ENCODE data around the gene ZNF491.

ZNF491 gene

DNA sequence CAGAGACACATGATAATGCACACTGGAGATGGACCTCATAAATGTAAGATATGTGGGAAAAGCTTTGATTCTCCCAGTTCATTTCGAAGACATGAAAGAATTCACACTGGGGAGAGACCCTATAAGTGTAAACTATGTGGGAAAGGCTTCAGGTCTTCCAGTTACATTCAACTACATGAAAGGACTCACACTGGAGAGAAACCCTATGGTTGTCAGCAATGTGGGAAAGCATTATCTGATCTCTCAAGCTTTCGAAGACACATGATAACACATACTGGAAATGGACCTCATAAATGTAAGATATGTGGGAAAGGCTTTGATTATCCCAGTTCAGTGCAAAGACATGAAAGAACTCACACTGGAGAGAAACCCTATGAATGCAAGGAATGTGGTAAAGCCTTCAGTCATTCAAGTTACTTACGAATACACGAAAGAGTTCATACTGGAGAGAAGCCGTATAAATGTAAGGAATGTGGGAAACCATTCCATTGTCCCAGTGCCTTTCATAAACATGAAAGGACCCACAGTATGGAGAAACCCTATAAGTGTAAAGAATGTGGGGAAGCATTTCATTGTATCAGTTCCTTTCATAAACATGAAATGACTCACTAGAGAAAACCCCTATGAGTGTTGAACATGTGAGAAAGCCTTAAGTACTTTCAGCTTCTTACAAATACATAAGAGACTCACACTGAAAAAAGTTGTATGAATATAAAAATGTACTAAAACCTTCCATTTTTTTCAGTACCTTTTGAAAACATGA lies 16.8 kb upstream of the ZNF491 start:
- Histone ChIP-seq H3K79me2 (ENCODE audit: insufficient read depth, low read length) (no peaks in the 10 kb centered on the region), H2AFZ (ENCODE audit: low read depth, low read length) (no peak overlapping the region), H3K9me3 (ENCODE audit: insufficient read depth, low read length, severe bottlenecking) (peaks cover 27% of the 10 kb centered on the region), H3K27ac (ENCODE audit: low read length) (no peak overlapping the region), H3K4me3 (ENCODE audit: low read depth in 1 of 2, low read length in 2 of 2) (no peak overlapping the region), H4K20me1 (ENCODE audit: insufficient read depth, low read length) (no peaks in the 10 kb centered on the region), H3K4me2 (ENCODE audit: insufficient read depth, low read length) (no peak overlapping the region), H3K27me3 (ENCODE audit: insufficient read depth, low read length, poor library complexity) (no peaks in the 10 kb centered on the region), H3K4me1 (ENCODE audit: insufficient read depth, low read length) (no peaks in the 10 kb centered on the region), H3K9ac (ENCODE audit: low read depth, low read length) (no peak overlapping the region), H3K36me3 (ENCODE audit: insufficient read depth, low read length) (peaks cover 47% of the 10 kb centered on the region)
- TF ChIP-seq, protein P1, sequence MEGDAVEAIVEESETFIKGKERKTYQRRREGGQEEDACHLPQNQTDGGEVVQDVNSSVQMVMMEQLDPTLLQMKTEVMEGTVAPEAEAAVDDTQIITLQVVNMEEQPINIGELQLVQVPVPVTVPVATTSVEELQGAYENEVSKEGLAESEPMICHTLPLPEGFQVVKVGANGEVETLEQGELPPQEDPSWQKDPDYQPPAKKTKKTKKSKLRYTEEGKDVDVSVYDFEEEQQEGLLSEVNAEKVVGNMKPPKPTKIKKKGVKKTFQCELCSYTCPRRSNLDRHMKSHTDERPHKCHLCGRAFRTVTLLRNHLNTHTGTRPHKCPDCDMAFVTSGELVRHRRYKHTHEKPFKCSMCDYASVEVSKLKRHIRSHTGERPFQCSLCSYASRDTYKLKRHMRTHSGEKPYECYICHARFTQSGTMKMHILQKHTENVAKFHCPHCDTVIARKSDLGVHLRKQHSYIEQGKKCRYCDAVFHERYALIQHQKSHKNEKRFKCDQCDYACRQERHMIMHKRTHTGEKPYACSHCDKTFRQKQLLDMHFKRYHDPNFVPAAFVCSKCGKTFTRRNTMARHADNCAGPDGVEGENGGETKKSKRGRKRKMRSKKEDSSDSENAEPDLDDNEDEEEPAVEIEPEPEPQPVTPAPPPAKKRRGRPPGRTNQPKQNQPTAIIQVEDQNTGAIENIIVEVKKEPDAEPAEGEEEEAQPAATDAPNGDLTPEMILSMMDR (IDR thresholded peaks at IDR 0.05; ENCODE audit: borderline replicate concordance, extremely low read depth, low read length, poor library complexity, severe bottlenecking) = no peak
- TF ChIP-seq EZH2 (IDR thresholded peaks at IDR 0.05; ENCODE audit: borderline replicate concordance, low read depth, low read length, severe bottlenecking) = no peak
- DNase-seq = no peak
- no peak for ATAC-seq (ENCODE audit: insufficient read depth, low read depth)

DNA sequence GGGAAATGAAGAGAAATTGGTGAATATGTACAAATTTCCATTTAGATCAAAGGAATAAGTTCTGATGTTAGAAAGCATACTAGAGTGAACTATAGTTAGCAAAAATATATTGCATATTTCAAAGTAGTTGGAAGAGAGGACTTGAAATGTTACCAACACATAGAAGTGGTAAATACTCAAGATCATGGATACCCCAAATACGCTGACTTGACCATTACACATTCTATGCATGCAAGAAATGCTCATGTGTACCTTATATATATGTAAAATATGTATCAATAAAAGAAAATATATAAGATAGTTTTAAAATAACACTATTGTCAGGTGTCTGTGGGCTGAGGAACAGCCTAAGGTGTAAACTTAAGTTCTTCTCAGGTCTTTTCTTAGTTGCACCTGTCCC lies 14.6 kb upstream of the ZNF491 start:
- H3K27me3 ChIP-seq (ENCODE audit: insufficient read depth, low read length, poor library complexity) = no peaks in the 10 kb centered on the region
- H3K9ac ChIP-seq (ENCODE audit: low read depth, low read length) = no peak overlapping the region
- H3K36me3 ChIP-seq (ENCODE audit: insufficient read depth, low read length) = peaks cover 33% of the 10 kb centered on the region
- H2AFZ ChIP-seq (ENCODE audit: low read depth, low read length) = no peak overlapping the region
- no peaks in the 10 kb centered on the region for H3K4me1 ChIP-seq (ENCODE audit: insufficient read depth, low read length)
- no peak for ATAC-seq (ENCODE audit: insufficient read depth, low read depth)
- H4K20me1 ChIP-seq (ENCODE audit: insufficient read depth, low read length) = no peaks in the 10 kb centered on the region
- H3K4me2 ChIP-seq (ENCODE audit: insufficient read depth, low read length) = no peak overlapping the region
- no peak for TF ChIP-seq EZH2 (IDR thresholded peaks at IDR 0.05; ENCODE audit: borderline replicate concordance, low read depth, low read length, severe bottlenecking)
- TF ChIP-seq, protein P1 (IDR thresholded peaks at IDR 0.05; ENCODE audit: borderline replicate concordance, extremely low read depth, low read length, poor library complexity, severe bottlenecking) = no peak
- no peak overlapping the region for H3K4me3 ChIP-seq (ENCODE audit: low read depth in 1 of 2, low read length in 2 of 2)
- peaks cover 27% of the 10 kb centered on the region for H3K9me3 ChIP-seq (ENCODE audit: insufficient read depth, low read length, severe bottlenecking)
- DNase-seq = no peak
- H3K79me2 ChIP-seq (ENCODE audit: insufficient read depth, low read length) = no peaks in the 10 kb centered on the region
- no peak overlapping the region for H3K27ac ChIP-seq (ENCODE audit: low read length)

- H3K9ac ChIP-seq (ENCODE audit: low read depth, low read length) = no peak overlapping the region
- H2AFZ ChIP-seq (ENCODE audit: low read depth, low read length) = no peak overlapping the region
- H3K27me3 ChIP-seq (ENCODE audit: insufficient read depth, low read length, poor library complexity) = no peaks in the 10 kb centered on the region
- ATAC-seq (ENCODE audit: insufficient read depth, low read depth) = no peak
- no peaks in the 10 kb centered on the region for H4K20me1 ChIP-seq (ENCODE audit: insufficient read depth, low read length)
- no peak overlapping the region for H3K27ac ChIP-seq (ENCODE audit: low read length)
- no peak overlapping the region for H3K4me3 ChIP-seq (ENCODE audit: low read depth in 1 of 2, low read length in 2 of 2)
- no peaks in the 10 kb centered on the region for H3K4me1 ChIP-seq (ENCODE audit: insufficient read depth, low read length)
- H3K36me3 ChIP-seq (ENCODE audit: insufficient read depth, low read length) = peaks cover 29% of the 10 kb centered on the region
- TF ChIP-seq, protein P1 (IDR thresholded peaks at IDR 0.05; ENCODE audit: borderline replicate concordance, extremely low read depth, low read length, poor library complexity, severe bottlenecking) = no peak
- TF ChIP-seq EZH2 (IDR thresholded peaks at IDR 0.05; ENCODE audit: borderline replicate concordance, low read depth, low read length, severe bottlenecking) = no peak
- H3K9me3 ChIP-seq (ENCODE audit: insufficient read depth, low read length, severe bottlenecking) = peaks cover 23% of the 10 kb centered on the region
- no peaks in the 10 kb centered on the region for H3K79me2 ChIP-seq (ENCODE audit: insufficient read depth, low read length)
- no peak overlapping the region for H3K4me2 ChIP-seq (ENCODE audit: insufficient read depth, low read length)
- no peak for DNase-seq
Measured at GRCh38 chr19:11784356-11784755, 14.0 kb upstream of the ZNF491 start.
